Dermis blood vessel endothelial cell (primary cell): Measurements from ENCODE around the gene PRR16. TPM values are rescaled to one million over a fixed set of nuclear protein-coding genes. Genes with fewer than 3 reads are reported as not detected.
"Not testable (repeated sequence)": the region's sequence is repeated elsewhere in the genome, so short reads cannot be mapped to it uniquely, and the experiment has no call there.

ENCODE experiments used
- DNase-seq: peaks from one replicate; pipeline ENCODE4 v3.0.0; 2010
- total RNA-seq: library from RNA; depleted of rRNA; stranded (reverse); fragments of >200 nt; gene quantifications from 2 replicates; pipeline ENCODE4 v1.2.3, GENCODE V29; 2014

The PRR16 gene
- not detected in 2 replicates for total RNA-seq

DNA sequence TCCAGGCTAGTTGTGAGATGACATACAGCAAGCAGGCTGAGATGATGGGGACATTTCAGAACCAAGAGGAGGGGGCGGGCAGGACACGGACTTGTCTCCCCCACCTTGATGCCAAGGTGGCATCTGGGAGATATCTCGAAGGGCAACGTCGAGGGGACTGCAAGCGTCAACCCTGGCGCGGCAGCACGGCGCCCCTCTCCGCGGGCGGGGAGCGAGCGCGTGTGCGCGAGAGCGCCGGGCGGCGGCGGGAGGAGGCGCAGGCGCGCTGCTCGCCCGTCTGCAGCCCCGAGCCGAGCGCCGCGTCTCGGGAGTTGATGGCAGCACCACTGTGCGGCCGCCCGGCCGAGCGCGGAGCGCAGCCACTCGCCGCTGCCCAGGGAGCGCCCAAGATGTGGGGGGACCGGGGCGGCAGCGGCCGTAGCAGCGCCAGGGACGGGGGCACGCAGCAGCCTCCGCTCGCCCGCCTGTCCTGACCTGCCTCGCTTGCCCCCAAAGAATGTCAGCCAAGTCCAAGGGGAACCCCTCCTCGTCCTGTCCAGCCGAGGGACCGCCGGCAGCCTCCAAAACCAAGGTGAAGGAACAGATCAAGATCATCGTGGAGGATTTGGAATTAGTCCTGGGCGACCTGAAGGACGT is at the start of gene PRR16:
Gene PRR16 (plus strand): TSS at position 310 of the 636 bp plus-strand sequence.
- peak; percentile 56 for DNase-seq

DNA sequence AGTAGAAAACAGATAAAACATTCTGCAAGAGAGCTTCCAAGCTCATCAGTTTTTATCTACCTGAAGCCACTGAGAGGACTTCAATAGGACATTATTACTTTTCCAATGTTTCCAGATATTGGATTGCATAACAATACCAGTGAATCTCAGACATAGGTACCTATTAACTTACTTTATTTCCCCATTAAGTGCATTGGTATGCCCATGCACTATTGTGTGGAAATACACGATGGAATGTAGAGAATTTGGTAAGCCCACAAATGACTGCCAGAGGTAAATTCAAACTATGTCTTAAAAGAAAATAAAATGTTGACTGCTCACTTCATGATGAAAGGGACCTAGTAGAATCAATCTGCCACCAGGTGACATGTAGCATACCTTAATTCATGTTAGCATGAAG is 48.1 kb upstream of the PRR16 start:
- DNase-seq = no peak

DNA sequence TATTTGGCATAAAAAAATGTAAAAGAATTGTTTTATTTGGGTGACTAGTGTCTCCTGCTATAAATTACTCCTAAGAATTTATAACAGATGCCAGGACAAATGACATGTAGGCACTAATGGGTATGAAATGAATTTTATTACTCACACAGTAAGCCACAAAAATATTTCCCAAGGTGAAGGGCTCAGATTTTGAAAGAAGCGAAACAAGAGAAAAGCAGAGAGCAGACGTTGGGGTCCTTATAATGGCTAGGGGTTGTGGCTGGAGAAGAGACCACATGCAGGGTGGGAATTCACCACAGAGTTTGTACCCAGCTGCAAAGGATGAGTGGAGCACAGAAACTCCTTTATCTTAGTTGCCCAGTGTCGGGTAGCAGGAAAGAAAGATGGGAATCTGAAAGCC is 45.0 kb upstream of the PRR16 start:
- no peak for DNase-seq

DNA sequence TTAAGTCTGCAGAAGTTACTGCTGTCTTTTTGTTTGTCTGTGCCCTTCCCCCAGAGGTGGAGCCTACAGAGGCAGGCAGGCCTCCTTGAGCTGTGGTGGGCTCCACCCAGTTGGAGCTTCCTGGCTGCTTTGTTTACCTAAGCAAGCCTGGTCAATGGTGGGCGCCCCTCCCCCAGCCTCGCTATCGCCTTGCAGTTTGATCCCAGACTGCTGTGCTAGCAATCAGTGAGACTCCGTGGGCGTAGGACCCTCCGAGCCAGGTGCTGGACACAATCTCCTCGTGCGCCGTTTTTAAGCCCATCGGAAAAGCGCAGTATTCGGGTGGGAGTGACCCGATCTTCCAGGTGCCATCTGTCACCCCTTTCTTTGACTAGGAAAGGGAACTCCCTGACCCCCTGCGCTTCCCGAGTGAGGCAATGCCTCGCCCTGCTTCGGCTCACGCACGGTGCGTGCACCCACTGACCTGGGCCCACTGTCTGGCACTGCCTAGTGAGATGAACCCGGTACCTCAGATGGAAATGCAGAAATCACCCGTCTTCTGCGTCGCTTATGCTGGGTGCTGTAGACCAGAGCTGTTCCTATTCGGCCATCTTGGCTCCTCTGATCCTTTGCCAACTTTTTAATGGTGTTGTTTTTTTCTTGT is 37.3 kb upstream of the PRR16 start:
- DNase-seq = not testable (repeated sequence)

DNA sequence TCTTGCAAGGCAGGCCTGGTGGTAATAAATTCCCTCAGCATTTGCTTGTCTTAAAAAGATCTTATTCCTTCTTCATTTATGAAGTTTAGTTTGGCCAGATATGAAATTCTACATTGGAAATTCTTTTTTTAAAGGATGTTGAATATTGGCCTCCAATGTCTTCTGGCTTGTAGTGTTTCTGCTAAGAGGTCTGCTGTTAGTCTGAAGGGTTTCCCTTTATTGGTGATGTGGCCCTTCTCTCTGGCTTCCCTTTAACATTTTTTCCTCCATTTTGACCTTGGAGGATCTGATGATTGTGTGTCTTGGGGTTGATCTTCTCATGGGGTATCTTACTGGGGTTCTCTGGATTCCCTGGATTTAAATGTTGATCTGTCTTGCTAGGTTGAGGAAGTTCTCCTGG is 33.5 kb upstream of the PRR16 start:
- DNase-seq = no peak

DNA sequence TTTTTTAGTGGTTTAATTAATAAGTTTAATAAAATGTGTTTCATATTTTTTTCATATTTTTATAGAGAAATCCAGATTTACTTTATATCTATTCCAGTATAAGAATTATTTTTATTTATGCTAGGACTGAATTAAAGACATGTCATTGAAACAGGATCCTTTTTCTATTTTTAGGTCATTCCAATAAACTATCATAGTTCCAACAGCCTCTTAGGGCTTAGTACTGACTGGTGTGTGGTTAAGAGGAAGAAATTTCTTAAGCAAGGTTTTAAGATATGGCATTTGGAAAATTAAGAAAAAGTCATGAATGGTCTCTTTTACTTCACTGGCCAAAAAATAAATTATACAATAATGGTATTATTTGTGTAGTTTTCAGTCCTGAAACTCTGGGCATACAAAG is 31.2 kb upstream of the PRR16 start:
- DNase-seq = no peak

DNA sequence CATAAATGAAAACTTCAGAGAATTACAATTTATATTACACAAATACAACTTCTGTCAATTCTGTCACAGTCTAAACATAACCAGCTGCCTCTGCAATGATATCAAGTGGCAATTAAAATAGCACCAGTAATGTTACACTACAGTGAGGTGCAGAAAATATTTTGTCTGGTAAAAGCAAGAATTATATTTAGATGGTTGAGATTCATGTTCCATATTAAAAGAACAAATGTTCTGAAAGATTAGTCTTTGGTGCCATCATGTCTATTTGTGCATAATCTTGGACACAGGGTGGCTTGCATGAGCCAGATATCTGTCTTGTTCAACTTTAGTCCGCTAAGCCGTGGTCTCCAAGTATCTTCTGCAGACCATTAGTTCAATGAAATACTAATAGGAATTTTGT is 29.0 kb upstream of the PRR16 start:
- DNase-seq = no peak

DNA sequence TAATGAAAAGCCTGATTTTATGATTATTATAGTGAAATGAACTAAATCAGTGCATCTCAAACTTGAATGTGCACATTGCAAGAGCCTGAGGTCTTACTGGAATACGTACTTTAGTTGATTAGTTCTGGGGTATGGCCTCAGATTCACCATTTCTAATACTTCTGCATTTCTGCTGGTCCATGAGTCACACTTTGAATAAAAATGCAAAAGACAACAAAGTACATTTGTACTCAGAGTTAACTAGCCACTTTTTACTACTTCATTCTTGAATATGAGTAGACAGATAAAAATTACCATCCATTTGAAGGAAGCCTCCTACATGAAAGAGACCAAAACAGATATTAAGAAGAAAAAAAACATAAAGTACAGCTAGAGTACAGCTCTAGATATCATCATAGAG is 27.1 kb upstream of the PRR16 start:
- DNase-seq = no peak

DNA sequence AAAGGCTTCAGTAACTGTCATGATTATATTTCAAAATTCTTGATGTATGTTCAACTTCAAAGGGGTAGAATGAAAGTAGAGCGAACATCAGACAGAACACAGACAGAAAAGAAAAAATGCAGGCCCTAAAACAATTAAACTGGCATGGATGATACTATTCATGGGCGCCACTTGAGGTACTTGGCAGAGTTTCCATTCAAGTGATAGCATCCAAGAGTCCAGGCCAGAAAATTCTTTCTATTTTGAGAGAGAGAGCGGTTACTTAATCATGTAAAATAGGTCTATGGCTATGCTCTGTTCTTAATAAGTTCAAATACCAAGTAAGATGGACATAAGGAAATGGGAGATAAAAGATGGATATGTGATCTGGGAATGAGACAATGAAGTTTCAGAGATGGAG is 21.4 kb upstream of the PRR16 start:
- no peak for DNase-seq

DNA sequence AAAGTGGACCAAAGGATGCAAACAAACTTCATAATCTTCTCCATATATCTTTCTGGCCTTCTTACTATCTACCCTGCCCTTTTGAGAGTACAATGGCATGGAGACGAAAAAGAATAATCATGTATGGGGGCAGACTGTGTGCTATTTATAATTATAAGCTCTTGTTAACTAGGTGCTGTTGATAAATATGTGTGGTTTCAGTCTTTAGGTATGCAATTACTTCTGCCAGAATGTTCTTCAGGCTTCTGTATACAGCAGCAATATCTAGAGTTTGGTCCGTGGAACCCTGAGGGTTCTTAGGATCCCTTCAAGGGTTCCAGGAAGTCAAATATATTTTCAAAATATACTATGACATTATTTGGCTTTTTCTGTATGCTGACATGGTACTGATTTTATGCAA is 20.5 kb upstream of the PRR16 start:
- DNase-seq = no peak

DNA sequence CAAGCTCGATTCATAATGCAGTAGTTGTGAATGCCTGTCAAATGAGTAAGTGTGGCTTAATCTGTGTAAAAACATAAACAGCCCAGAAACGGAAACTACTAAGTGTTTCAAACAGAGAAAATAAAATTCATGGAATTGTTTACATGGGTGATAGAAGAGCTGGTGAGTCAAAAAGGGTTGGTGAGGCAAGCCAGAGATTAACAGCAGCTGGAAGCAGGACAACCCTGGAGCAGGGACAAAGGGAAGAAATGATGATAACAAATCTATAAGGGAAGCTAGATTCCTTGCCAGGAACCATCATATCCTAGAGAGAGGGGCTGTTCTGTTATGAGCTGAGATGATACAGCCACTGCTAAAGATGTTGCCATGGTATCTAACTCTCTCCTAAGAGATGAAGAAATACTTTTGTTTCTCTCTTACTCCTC is 18.0 kb upstream of the PRR16 start:
- DNase-seq = peak; percentile 56

DNA sequence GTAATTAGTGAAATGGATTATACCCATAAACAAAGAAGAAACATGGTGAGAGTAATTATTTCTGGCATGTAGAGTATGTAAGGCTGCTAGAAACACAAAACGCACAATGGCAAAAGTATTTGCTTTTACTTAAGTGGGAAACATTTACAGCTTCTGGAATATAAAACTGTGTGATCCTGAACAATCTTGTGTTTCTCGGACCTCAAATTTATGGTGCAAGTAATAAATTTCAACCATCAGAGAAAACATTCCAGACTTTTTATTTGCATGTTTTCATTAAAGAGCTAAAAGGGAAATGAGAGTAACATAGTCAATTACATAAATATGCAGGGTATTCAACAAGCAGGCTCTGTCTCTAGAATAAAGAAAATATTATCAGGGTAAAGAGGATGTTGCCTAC is 17.2 kb upstream of the PRR16 start:
- DNase-seq = no peak

DNA sequence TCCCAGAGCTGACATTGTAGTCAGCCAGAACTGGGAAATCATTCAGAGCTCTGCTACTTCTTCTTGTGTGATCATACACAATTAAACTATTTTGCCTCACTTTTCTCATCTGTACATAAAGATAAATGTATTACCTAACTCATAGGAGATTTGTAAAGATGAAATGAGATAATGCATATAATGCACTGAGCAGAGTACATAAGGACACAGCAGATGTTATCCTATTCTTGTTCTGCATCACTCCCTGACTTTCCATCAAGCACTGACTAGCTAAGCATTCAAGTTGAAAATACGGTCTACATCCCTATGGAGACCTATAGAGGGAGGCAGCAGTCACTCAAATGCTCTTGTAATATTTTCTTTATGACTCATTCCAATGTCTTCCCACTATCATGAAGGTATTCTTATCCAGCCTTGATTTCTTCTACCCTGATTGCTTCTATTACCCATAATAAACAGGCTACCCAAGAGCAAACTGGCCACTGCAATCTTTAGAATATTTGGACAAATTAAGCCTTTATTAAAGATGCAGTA is 16.3 kb upstream of the PRR16 start:
- DNase-seq = no peak

DNA sequence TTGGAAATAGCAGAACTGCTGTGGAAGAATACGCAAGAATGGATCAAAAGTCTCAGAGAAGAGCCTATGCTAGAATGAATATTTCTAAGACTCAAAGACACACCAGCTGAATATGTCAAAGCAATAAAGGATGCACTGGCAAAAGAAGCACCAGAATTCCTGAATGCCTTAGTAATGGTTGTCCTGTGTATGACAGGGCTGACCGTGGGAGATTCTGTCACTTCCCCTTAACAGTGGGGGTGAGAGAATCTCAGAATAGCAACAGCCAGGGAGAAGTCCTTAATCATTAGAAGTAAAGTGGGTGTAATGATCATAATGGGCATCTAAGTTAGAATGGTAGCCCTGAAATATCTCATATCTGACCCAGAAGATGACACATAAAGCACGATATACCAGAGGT is 14.6 kb upstream of the PRR16 start:
- no peak for DNase-seq

DNA sequence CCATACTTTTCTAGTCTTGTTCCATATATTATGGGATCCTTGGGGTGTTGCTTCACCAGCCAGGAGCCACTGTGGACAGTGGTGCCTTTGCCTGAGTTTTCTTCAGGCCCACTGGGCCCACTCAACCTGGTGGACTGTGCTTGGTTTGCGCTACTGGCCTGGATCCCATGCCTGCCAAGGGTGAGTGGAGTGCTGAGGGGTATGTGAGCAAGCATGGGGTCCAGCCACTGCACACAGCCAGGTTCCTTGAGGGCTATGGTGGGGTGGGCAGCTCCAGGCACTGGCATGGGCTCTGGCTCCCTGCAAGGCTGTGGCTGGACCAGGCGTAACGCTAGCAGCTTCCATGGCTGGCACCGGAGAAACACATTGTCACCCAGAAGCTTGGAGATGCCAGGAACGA is 13.2 kb upstream of the PRR16 start:
- DNase-seq = no peak

DNA sequence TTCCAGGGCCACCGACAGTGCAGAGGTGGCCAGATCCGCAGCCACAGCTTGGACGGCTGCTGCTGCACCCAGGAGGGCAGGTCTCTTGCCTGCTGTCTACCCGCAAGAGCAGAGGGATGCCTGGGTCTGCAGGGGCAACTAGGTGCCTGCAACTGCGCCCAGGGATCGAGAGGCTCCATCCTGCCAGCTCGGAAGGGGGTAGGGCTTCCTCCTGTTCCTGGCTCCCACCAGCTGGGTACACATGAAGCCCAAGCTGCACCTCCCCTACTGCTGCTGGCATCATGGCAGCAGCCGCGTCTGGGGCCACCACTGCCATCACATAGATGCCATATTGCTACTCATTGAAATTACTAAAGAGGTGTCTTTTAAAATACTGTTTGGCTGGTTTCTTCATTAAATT is 12.7 kb upstream of the PRR16 start:
- no peak for DNase-seq

DNA sequence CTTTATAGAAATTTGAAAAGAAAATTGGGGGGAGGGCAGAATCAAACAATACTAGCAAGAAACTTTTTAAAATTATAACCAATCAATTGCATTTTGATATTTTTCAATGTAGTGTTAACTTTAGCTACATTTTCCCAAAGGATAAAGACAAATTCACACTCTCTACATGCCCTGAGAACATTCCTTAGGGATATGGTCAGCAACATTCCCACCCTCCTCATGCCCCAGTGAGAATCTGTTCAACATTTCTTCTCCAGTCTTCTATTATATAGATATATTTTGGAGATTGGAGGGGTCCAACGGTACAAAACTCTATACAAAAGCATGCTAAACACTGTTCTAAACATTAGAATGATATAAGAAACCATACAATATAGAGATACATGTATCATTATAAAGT is 11.6 kb upstream of the PRR16 start:
- DNase-seq = no peak

DNA sequence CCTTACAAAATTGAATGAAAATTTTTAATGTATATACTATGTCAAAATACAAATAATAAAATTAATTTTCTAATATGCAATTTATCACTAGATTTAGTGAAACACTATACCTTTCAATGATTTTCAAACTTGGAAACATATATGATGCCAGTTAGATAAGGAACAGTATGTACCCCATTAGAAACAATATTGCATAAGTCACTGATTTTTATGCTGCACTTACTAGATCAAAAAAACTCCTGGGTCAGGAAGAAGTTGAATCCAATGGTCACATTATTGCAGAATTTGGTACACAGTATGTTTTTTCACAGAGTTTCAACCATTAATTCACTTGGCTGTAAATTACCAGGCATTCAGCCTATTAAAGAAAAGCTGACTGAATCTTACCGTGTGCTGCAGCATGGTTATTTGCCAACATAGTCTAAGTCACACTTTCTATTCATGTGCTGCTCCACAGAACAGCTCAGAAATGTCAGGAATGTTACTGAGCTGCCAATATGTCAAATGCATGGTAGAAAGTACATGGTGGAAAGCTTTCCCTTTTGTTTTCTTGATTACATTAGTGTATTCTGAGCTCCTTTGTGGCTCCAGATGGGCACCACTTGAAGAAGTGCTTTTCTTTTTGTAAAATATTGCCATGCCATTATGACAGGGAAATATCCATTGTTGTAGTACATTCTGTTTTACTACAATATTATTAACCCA is 9.9 kb upstream of the PRR16 start:
- DNase-seq = peak; percentile 30

DNA sequence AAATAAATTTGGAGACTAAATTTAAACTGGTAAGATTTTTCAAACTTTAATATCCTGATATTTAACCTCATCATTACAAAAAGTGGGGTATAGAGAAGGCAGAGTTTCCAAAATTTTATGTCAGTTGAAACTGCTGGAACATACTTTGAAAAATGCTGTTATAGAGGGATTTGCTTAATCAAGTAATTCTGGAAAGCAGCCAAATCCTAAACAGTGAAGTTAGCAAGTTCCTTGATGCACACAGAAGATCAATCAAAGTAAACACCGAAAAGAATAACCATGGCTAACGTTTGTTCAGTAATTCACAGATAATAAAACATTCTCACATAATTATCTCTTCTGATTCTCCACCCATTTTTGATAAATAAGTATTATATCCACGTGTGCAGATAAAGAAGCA is 8.1 kb upstream of the PRR16 start:
- no peak for DNase-seq

DNA sequence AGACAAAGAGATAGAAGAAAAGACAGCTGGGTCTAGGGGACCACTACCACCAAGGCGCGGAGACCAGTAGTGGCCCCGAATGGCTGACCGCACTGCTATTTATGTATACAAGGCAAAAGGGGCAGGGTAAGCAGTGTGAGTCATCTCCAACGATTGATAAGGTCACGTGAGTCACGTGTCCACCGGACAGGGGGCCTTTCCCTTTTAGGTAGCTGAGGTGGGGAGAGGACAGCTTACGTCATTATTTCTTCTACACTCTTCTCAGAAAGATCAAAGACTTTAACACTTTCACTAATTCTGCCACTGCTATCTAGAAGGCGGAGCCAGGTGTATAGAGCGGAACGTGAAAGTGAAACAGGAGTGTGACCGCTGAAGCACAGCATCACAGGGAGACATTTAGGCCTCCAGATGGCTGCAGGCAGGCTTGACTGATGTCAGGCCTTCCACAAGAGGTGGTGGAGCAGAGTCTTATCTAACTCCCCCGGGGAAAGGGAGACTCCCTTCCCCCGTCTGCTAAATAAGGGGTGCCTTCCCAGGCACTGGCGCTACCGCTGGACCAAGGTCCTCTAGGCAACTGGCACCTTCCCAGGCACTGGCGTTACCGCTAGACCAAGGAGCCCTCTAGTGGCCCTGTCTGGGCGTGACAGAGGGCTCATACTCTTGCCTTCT is 6.1 kb upstream of the PRR16 start:
- peak; percentile 62 for DNase-seq

DNA sequence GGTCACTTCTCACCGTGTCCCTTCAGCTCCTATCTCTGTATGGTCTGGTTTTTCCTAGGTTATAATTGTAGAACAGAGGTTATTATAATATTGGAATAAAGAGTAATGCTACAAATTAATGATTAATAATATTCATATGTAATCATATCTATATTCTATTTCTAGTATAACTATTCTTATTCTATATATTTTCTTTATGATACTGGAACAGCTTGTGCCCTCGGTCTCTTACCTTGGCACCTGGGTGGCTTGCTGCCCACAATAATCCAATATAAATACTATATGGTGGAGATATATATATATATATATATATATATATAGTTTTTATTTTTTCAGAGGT is 5.6 kb upstream of the PRR16 start:
- DNase-seq = not testable (repeated sequence)

DNA sequence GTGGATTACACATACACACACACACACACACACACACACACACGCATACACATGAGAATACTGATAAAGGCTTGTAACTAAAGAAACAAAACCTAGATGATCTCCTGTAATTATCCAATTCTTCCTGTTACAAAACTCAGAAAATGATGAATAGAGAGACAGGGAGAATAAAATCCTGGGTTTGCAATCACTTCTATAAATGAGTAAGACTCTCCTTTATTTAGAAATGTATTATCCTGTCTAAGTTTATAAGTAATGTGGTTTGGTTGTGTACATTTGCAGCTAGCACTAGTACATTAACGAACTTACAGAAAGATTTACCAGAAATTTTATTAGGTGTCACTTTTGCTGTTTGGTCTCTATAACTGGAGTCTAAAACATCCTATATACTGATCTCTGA is 2.8 kb upstream of the PRR16 start:
- no peak for DNase-seq

DNA sequence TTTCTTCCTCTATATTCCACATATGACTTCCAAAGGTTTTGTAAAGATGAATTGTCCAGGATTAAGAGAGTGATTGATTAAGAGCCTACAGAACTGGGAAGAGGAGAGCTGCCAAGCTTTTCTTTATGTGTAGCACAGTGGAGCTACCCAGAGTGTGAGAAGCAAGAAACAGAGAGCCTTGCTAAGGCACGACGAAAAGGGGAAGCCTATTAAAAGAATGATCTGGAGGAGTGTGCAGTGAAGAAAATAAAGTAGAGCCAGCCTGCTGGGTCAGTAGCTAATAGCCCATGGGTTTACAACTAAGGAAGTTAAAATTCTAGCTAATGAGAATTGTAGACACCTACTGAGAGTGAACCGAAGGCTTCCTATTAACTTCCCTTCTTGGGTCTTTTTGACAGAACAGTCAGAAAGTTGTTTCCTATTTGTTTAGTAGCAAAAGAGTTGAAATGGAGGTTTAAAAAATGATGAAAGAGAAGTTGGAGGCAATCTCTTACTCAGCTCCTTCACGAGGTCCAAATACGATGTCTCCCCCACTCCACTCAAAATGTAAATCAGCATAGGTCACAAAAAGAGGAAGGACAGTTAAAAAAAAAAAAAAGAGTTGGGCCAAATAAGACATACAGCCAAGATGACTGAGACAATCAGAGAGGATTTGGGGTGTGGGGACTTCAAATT is 957 bp upstream of the PRR16 start:
- no peak for DNase-seq
